Right renal pelvis (tissue), 4 donors: ENCODE results near the gene MXRA5. TPM values are rescaled to one million over a fixed set of nuclear protein-coding genes. Genes with fewer than 3 reads are reported as not detected.
"Not testable (repeated sequence)": the region's sequence is repeated elsewhere in the genome, so short reads cannot be mapped to it uniquely, and the experiment has no call there.

Experiments used
- DNase-seq, 4 donors: peaks; one replicate each; pipeline ENCODE4 v3.0.0-alpha.2; 2013; ENCODE audit warnings: low read depth in 4 of 4, low spot score in 3 of 4, missing footprints in 1 of 4
- polyA plus RNA-seq, 4 donors: library from polyadenylated mRNA; unstranded; fragments of 120-200 nt; gene quantifications; one replicate each; pipeline ENCODE4 v1.2.1, GENCODE V29; 2013; ENCODE audit not compliant: insufficient read length in 4 of 4

MXRA5 gene
- polyA plus RNA-seq, 4 donors: 7.5 to 10.1 (median 8.1) TPM

DNA sequence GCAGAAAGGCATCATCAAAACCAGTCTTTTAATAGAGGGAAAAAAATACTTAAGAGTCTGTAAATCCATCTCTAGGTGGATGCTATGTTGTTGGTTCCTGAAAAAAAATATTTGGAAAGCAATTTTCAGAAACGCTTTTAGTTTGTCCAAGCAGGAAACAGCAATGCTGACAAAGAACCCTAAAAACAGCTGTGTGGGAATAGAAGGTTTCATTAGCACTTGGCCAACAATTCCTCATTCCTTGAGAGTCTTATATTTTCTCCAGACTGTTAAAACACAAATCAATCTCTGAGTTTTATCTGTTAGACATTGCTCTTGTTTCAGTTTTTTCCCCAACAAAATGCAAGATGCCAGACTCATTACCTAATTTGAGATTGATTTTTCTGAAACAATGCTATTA, 6.4 kb downstream of the MXRA5 start:
- DNase-seq: no peak

DNA sequence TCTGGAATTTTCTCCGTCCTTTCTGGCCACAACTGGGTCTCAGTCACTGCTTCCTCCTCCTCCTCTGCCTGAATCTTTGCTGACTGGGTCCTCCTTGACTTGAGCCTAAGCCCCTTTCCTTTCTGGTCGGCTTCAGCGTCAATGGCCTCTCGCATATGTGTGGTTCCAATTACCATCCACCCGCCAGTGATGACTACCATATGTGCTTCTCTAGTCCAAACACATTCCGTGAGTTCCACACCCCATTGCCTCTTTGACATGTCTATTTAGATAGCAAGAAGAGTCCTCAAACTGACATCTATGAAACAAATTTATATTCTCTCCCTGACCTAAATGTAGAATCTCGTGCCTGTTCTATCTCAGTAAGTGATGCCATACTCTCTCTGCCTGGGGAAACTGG, 19.8 kb downstream of the MXRA5 start:
- DNase-seq: no peak

DNA sequence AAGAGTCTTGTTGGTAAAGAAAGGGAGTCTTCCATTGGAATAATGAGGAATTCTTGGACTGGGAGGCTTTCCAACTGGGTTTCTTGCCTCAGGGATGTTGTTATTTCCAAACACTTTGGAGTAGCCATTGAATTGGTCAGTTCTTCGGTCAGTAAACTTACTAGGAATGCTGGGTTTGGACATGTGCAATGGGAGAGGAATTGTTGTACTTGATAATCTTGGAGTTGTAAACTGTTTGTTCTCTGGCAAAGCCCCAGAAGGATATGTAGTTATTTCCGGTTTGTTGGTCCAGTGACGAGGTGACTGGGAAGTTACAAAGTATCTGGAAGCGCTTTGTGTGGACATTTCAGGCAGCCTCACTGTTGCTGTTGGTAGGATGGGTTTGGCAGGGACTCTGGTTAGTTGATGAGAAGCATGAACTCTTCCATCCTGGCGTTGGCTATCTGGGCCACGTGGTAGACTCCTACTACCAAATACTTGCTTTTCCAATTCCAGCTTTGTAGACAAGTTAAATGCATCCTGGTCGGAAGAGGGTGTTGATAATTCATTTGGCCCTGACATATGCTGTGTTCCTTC, 25.9 kb downstream of the MXRA5 start:
- DNase-seq: no peak

DNA sequence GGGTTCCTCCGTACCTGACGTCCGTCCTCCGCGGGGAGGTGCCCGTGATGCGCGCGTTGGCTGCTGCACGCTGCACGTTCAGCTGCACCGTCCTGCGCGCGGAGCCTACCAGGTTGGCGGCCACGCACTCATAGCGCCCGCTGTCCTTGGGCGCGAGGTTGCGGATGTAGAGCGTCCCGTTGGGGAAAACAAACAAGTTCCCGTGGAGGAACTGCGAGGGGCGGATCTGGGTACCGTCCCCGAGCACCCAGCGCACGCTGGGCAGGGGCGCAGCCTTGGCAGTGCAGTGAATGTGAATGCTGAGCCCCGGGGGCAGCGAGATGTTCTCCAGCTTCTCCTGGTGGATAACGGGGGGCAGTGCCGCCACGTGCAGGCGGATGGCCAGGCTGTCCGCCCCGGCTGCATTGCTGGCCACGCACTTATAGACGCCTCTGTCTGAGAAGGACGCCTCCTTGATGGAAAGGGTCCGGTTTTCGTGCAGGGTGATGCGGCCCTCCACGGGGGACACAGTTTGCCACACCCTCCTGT, 29.2 kb downstream of the MXRA5 start:
- no peak for DNase-seq

DNA sequence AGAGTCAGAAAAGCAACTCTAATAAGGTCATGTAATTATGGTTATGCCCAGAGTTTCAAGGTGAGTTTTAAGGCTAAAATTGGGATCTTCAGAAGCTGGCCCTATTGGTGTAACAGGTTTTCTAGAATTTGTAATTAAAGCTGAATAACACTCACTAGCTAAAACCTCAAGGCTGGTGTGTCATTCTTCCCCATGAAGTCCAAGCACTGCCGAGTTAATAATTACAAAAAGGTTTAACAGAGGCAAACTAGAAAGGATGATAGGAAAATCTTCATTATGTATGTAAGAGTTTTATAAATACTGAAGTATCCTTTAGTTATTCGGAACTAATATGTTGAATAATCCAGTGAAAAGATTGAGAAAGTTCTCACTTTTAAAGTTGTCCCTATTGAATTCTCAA, 34.3 kb downstream of the MXRA5 start:
- DNase-seq: no peak

DNA sequence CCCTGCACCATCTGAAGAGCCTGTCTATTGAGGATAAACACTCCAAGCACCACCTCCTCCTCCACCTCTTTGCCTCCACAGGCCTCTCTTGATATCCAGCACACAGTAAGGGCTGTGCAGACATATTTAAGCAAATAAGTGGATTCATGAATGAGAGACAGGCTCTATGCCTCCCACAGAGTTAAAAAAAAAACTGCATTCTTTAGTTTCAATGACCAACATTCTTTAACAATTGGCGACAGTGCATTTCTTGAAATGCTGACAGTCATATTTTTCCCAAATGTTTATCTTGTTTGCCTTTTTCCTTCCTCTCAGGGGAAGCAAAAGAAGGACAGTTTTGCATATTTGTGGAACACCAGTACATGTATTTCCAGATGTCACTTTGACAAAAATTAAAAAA, 38.6 kb downstream of the MXRA5 start:
- no peak for DNase-seq

DNA sequence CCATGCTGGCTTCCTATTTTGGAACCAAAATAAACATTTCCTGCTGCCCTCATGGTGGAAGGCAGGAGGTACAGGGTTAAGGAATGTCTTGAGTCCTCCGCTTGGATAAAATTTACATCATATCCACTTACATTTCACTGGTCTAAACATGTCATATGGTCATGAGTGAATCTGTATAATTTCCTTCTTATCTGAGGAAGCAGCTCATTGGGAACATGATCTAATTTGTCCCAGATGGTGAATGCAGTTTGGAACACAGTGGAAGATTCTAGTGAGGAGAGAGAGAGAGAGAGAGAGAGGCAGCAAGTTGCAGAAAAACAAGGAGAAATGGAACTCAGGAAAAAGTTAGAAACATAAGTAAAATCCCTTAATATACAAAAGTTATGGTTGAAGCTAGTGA, 46.8 kb downstream of the MXRA5 start:
- DNase-seq: no peak

DNA sequence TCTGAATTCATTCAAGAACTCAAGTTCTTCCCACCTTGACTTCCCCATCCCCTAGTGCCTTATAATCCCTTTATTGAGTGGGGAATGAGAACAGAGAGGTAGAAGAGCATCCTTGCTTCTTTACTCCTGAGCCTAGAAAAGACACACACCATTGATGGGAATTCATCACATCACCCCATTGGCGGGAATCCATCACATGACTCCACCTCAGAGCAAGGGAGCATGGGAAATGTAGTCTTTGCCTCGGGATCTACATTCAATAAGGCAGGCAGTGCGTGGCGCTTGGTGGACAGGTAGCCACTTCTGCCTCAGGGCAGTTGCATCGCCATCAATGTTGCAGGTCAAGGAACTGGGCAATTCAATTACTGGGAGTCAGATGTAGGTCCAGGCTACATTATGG, 50.7 kb downstream of the MXRA5 start:
- no peak for DNase-seq

DNA sequence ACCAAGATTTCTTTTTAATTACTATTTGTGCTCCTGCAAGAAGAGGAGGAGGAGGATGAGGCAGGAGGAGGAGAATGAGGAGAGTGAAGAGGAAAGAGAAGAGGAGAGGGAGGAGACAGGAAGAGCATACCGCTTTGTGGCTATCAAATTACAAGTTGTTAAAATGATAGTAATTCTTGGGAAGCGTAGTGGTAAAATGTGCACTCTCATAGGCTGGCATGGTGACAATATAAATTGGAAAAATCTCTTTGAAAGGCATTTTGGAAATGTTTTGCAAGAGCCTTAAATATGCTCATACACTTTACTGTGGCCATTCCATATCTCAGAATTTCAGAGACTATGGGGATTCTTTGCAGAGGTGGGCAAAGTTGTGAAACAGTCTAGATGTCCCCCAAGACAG, 53.2 kb downstream of the MXRA5 start:
- no peak for DNase-seq

DNA sequence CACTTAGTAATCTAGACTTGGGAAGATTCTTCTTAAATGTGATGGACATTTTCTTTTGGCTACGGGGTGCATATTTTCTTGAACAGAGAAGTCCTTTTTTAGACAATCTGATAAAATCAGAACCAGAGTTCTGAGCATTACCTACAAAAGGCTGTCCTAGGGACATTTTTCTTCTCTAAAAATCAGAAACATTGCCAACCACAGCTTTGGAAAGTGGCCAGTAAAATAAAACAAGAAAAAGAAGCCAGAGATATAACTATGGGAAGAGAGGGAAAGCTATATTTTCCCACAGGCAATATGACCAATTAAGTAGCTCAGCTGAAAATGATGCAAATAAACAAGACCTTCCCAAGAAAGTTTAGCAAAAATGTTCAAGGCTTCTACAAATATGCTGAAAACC, 55.9 kb downstream of the MXRA5 start:
- no peak for DNase-seq

DNA sequence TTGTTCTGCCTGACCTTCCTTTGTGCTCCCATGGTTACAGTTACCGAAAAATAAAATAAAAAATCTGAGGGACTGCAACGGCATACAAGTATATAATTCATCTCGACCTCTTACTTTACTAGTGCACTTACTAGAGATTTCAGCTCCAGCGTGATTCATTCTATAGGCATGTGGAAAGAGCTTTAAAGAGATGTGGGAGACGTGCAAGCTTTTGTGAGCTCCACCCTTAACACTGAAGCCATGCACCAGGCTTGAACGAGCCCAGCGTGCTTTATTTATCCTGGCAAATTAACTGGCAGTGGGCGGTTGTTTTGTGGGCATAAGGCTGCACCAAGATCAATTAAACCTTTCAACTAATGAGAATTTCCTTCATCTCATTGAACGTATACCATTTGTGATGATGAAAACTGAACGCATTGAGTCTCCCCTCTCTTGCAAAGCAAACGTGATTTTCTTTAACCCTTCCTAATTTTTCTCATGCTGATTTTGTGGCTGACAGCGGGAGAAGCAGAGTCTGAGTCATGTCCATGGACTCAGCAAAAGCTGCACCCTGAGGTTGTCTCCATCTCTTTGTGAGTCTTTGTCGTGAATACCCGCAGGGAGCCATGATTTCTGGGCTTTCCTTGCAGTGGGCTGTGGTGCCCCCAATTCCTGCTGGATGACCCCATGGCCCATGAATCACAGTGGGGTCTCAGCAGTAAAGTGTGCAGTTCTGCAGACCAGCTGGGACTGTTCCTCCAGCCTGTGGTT, 60.1 kb downstream of the MXRA5 start:
- DNase-seq: no peak

DNA sequence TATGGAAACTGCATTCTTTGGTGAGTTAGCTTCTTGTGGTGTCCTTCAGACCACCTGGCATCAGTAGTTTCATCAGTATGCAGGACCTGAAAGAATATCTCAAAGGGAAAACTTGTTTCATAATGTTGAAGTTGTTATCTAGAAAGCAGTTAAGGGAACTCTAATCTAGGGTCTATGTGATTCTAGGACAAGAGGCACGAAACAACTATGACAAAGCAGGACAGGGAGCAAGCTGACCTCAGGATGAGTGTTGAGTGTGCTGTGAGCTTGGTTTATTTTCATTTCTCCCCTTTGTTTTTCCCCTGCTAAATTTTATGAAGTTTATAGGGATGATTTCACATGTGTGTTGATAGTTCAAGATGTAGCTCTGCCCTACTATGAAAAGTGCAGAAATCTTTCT, 65.7 kb downstream of the MXRA5 start:
- DNase-seq: no peak

DNA sequence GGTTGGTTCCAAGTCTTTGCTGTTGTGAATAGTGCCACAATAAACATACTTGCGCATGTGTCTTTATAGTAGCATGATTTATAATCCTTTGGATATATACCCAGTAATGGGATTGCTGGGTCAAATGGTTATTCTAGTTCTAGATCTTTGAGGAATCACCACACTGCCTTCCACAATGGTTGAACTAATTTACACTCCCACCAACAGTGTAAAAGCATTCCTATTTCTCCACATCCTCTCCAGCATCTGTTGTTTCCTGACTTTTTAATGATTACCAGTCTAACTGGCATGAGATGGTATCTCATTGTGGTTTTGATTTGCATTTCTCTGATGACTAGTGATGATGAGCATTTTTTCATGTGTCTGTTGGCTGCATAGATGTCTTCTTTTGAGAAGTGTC, 72.8 kb downstream of the MXRA5 start:
- not testable (repeated sequence) for DNase-seq

DNA sequence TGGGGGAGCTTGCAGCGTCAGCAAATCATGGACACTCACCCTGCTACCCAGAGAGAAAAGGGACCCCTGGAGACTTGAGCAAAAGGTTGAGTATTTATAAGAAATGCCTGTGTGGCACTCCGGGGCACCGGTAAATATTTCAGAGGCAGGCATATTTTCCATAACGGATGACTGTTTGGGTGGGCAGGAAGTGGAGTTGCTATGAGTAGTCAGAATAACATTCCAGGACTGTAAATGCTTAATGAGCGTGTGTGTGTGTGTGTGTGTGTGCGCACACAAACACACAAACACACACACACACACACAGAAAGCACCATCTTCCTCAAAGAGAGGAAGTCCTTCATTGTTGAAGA, 74.6 kb downstream of the MXRA5 start:
- DNase-seq: no peak

DNA sequence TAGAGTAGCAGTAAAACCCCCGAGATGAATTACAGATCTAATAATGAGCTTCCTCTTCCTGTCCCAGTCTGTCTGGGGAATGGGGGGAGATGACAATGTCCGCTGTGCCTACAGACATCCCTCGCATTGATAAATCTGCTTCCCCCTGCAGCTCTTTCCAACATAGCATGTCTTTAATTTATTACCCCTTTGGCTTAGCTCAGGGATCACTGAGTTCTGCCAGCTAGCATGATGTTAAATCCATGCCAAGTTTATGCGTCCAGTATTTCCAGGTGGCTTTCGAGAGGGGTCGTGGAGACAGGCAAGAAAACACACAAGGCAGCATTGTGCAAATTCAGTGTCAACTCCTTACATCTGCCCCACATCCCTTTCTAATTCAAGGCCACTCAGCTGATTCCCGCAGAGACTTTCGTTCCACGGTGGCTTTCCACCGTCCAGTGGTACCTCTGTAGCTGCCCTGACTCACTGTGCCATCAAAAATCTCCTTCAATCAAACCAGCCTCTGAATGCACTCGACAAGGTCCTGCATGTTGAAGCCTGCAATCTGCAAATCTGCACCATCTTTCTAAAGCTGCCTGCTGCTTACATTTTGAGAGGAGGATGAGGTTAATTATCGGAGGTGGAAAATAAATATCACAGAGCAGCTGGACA, 75.1 kb downstream of the MXRA5 start:
- no peak for DNase-seq

DNA sequence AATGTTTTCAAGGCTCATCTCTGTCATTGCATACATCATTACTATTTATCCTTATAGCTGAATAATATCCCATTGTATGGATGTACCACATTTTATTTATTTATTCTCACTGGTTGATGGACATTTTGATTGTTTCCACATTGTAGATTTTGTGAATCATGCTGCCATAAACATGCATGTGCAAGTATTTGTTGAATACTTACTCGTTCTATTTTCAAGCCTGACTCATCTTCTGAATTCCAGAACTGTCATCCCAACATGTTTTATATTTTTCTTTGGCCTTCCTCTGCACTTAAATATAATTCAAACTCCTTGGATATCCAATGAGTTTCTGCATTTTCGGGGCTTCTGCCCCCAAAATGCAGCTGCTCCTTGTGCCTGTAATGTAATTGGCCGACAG, 77.6 kb downstream of the MXRA5 start:
- DNase-seq: no peak

DNA sequence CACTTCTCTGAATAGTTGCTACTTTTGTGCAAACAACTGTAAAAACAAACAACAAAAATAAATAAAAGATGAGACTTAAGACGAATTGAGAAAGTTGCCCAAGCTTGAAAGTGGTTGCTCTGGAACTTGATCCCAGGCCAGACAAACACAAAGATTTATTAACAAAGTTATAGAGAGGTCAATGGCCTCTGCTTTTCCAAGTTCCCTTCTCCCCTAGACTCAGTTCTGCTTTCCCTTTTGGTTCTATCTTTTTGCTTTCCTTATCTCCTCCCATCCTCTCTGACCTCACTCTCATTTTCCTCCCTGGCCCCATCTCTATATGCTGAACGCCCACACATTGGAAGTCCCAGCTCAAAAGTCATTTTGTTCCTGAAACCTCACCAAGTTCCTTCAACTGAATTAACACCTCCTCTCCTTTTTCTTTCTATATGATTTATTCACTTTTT, 82.7 kb downstream of the MXRA5 start:
- no peak for DNase-seq

DNA sequence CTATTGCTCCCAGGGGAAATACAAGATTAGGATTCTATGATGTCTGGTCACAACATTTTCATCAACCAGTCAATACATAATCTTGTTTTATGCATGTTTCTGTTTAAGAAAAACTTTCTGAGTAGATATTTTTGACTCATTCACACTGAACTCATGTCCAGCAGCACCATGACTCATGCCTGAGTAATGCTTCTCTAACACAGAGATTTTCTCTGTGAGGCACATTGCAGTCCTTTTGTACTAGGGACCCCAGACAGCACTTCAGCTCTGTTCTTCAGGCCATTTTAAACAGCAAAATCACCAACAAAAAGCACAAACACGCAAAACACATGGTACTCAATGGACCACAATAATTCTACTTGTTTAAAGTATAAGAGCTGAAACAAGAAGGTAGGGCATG, 83.6 kb downstream of the MXRA5 start:
- DNase-seq: no peak
